Measurements from ENCODE around the gene GTF3C1.
"Not testable (repeated sequence)": the region's sequence is repeated elsewhere in the genome, so short reads cannot be mapped to it uniquely, and the experiment has no call there.

- not testable (repeated sequence) for TF ChIP-seq CTCF, POLR2A (IDR thresholded peaks at IDR 0.05)
Observed at GRCh38 chr16:27457605-27457900, 92.2 kb downstream of the GTF3C1 start.

Measured in adrenal gland (tissue), 5 donors.